HG03469 (cell line): ENCODE measurements around the gene SNED1.

Experiments used
- ATAC-seq: cut with Tn5 transposase; IDR thresholded peaks from one replicate; pipeline ENCODE4 v1.9.1; 2021; ENCODE audit warnings: mild to moderate bottlenecking, moderate library complexity, moderate number of reproducible peaks; ENCODE audit not compliant: unreplicated experiment

SNED1 gene

GRCh38 chr2:240959941-240960308, 38.5 kb upstream of the SNED1 start:
- ATAC-seq: no peak

DNA sequence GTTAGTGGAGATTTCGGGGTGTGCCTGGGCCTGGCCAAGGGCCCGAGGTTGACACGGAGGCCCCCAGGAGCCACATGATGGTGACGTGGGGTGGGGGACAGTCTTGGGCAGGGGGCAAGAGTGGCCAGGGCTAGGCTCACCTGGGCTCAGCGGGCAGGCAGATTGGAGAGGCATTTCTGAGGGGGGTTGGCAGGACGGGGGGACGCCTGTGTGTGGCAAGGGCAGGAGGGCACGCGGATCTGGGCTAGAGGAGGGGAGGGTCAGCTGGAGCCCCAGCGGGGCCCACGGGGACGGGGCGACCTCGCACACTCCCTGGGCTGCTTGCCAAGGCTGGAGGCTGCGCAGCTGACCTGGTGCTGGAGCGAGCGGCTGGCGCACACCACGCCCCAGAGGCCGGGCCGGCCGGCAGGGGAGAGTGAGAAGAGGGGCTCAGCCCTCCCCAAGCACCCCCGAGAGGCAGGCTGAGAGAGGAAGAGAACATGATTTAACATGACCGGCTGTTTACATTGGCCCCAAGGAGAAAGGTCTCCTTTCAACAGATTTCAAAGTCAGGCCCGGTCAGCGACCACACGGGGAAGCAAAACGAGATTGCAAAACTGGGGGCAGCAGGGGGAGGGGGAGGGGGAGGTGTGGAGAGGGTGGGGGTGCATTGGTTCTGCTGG, 38.0 kb upstream of the SNED1 start:
- ATAC-seq: no peak

- ATAC-seq: no peak
These were observed 37.2 kb upstream of the SNED1 start for GRCh38 chr2:240960971-240961876.

DNA sequence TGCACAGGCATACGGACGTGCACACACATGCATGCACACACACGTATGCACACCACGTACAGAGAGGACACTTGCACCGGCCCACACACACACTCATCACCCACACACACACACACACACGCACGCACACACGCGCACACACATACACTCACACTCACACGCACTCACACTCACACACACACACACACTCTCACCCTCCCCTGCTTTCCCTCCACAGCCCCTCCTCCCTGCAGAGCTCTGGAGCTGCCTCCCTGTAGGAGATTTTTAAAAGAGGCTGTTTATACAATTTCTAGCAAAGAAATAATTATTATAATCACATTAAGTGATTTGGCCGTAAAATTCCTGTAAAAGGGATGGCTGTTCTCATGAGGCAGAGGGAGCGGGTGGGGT, 36.5 kb upstream of the SNED1 start:
- no peak for ATAC-seq

DNA sequence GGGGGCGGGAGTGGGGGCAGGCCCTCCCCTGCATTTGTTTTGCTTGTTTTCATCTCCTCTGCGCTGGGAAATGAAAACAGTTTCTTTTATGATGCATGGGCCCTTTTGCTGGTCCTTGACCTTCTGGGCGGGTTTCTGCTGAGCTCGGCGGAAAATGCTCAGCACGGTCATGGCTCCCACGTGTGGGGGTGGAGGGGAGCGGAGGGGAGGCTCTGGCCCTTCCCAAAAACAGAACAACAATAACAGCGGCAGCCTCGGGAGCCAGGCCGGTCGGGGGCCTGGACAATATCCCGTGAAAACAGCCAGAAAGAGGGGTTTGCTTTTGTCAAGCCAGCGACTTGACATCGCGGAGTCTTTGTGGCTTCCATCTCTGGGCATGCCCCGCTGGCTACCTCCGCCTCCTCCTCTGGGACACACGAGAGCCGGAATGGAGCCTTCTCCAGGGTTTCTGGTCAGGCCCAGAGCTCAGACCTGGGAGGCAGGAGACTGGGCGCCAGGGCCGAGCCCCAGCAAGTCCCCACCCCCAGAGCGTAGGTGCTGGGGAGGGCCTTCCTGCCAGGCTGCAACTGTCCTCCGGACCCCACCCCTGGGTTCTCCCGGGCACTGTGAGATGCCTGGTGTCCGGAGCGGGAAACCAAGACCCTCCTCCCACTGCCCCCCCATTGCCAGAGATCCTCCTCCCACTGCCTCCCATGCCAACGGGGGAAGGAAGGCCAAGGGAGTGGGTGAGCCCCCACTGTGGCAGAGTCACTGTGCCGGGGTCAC, 35.9 kb upstream of the SNED1 start:
- no peak for ATAC-seq

DNA sequence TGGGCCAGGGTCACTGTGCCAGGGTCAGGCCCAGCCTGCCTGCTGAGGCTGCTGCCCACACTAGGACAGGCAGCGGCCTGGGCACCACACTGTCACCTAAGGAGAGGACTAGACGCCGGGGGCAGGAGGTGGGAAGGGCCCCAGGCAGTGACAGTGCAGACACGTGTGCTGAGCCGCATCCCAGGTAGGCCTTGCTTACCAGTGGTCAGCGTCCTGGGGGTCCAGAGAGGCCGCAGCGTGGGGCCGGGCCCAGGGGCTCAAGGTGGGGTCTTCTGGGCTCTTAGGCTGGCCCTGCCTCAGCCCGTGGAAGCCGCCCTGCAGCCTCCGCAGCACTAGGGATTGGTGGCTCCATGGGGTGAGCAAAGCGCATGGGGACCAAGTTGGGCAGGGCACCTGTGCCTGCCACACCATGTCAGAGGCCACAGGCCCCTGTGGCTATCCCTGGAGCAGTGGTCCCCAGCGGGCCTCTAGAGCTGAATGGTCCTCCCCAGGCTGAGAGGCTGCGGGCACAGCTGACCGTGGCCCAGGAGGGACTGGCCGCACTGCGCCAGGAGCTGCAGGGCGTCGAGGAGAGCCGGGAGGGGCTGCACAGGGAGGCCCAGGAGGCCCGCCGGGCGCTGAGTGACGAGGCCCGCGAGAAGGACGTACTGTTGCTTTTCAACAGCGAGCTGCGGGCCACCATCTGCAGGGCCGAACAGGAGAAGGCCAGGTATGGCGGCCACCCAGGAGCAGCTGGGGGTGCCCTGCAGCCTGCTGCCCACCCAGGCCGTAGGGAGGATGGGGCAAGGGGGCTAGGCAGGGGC, 35.2 kb upstream of the SNED1 start:
- no peak for ATAC-seq

- ATAC-seq: no peak
These were observed 34.3 kb upstream of the SNED1 start for GRCh38 chr2:240963868-240964703.

GRCh38 chr2:240964704-240965295, 33.6 kb upstream of the SNED1 start:
- ATAC-seq: no peak

DNA sequence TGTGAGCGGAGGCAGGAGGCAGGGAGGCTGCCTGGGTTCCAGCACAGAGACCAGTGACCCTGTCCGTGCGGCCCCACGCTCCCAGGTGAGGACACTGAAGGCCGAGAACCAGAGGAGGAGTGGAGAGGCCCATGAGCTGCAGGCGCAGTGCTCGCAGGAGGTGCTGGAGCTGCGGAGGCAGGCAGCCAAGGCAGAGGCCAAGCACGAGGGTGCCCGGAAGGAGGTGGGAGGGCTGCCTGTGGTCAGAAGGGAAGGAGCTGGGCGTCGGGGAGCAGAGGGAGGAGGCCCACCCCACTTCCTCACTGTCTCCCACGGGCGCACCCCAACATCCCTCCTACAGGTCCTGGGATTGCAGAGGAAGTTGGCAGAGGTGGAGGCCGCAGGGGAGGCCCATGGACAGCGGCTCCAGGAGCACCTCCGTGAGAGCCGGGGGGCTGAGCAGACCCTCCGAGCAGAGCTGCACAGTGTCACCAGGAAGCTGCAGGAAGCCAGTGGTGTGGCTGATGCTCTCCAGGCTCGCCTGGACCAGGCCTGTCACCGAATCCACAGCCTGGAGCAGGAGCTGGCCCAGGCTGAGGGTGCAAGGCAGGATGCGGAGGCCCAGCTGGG, 33.0 kb upstream of the SNED1 start:
- ATAC-seq: no peak

- no peak for ATAC-seq
These were observed 32.4 kb upstream of the SNED1 start for GRCh38 chr2:240965905-240966456.

GRCh38 chr2:240966457-240966905, 31.9 kb upstream of the SNED1 start:
- ATAC-seq: no peak

GRCh38 chr2:240966906-240967680, 31.3 kb upstream of the SNED1 start:
- no peak for ATAC-seq

- ATAC-seq: no peak
These were observed 30.5 kb upstream of the SNED1 start for GRCh38 chr2:240967681-240968621.

GRCh38 chr2:240968731-240969624, 29.4 kb upstream of the SNED1 start:
- no peak for ATAC-seq

DNA sequence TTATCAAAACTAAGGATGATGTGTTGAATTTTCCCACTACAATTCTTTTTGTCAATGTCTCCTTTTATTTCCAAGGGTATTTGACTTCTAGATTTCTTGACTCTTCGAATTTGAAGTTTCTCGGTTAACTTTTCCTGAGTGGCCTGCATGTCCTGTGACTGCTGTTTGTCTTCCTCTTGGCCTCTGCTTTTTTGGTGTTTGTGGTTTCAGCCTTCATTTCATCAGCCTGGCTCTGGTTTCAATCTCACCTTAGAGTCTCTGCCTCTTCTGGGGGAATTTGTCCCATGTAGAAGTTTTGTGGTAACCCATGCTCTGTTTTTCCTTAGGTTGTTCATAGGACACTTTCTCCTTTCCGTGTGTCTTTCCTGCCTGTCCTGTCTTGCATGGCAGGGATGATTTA, 28.3 kb upstream of the SNED1 start:
- no peak for ATAC-seq

GRCh38 chr2:240970816-240971215, 27.6 kb upstream of the SNED1 start:
- ATAC-seq: no peak
